K562 (cell line): ENCODE results near the gene MDC1. TPM values are rescaled to one million over a fixed set of nuclear protein-coding genes. Genes with fewer than 3 reads are reported as not detected.

Experiments used
- EGR1 ChIP-seq: fragments of 450-650 bp; conservative IDR thresholded peaks from 2 replicates; pipeline ENCODE4 v1.6.1; 2017; ENCODE audit warnings: mild to moderate bottlenecking
- EP300 ChIP-seq: IDR thresholded peaks from 2 replicates; pipeline ENCODE4 v1.6.1; 2012; ENCODE audit warnings: low read length, improper control_type of control experiment
- HEY1 ChIP-seq: fragments of 250-450 bp; sonication (Bioruptor Pico); IDR thresholded peaks from 2 replicates; pipeline ENCODE4 v1.5.0; 2020; ENCODE audit warnings: mild to moderate bottlenecking, moderate library complexity, borderline replicate concordance
- KAT7 ChIP-seq: sonication (generic); formaldehyde crosslinking; IDR thresholded peaks from 2 replicates; pipeline ENCODE4 v1.8.0; 2022; ENCODE audit warnings: missing genetic modification reagents, mild to moderate bottlenecking, borderline replicate concordance
- LCOR ChIP-seq: sonication (generic); formaldehyde crosslinking; IDR thresholded peaks from 2 replicates; pipeline ENCODE4 v1.8.0; 2022; ENCODE audit warnings: mild to moderate bottlenecking, missing genetic modification reagents
- MYC ChIP-seq, 2 experiments: fragments of 250-450 bp in 1 of 2; sonication (Bioruptor Pico) in 1 of 2; IDR thresholded peaks; 2 replicates each; pipeline versions ENCODE4 v1.5.1 to v1.6.1; 2012 to 2021; ENCODE audit warnings: low read depth in 2 of 2, borderline replicate concordance in 1 of 2, improper control_type of control experiment in 1 of 2, low read length in 1 of 2, mild to moderate bottlenecking in 1 of 2, moderate library complexity in 1 of 2
- NCOA1 ChIP-seq: fragments of 450-650 bp; IDR thresholded peaks from 2 replicates; pipeline ENCODE4 v1.6.1; 2016; ENCODE audit warnings: low read depth
- PHB2 ChIP-seq: fragments of 450-650 bp; IDR thresholded peaks from 2 replicates; pipeline ENCODE4 v1.6.1; 2017; ENCODE audit warnings: low read depth
- SMARCA4 ChIP-seq: fragments of 450-650 bp; IDR thresholded peaks from 2 replicates; pipeline ENCODE4 v1.6.1; 2016
- SRF ChIP-seq, 2 experiments: fragments of 250-450, 450-650 bp in 1 of 2; sonication (Bioruptor Pico) in 1 of 2; sonication (generic) in 1 of 2; formaldehyde crosslinking; IDR thresholded peaks; 2 replicates each; pipeline versions ENCODE4 v1.5.0 to v1.5.1; 2020 to 2022; ENCODE audit warnings: mild to moderate bottlenecking in 1 of 2, missing genetic modification reagents in 1 of 2
- TGIF2 ChIP-seq: sonication (generic); formaldehyde crosslinking; IDR thresholded peaks from 2 replicates; pipeline ENCODE4 v1.8.1; 2022; ENCODE audit warnings: mild to moderate bottlenecking, missing genetic modification reagents, moderate library complexity
- ZBTB17 ChIP-seq: fragments of 450-650 bp; formaldehyde crosslinking; IDR thresholded peaks from 2 replicates; pipeline ENCODE4 v1.4.0; 2020; ENCODE audit warnings: mild to moderate bottlenecking
- ZBTB8A ChIP-seq: fragments of 450-650 bp; IDR thresholded peaks from 2 replicates; pipeline ENCODE4 v1.6.1; 2018; ENCODE audit warnings: mild to moderate bottlenecking, moderate library complexity; ENCODE audit not compliant: partially characterized antibody
- polyA plus RNA-seq, 8 experiments: library from polyadenylated mRNA; depleted of rRNA in 4 of 8; stranded (reverse) in 5 of 8; unstranded in 3 of 8; fragments of >200 nt; fragmentation: Nextera tagmentation in 2 of 8; fragmentation: Illumina TruSeq in 1 of 8; extraction: Ambion mirVana in 2 of 8; extraction: Trizol in 1 of 8; gene quantifications; 2 replicates each; pipeline versions ENCODE4 v1.2.1 to v1.2.3, GENCODE V29; 2011 to 2014; ENCODE audit warnings: inconsistent platforms in 1 of 8, missing spikeins in 1 of 8
- total RNA-seq, 7 experiments: library from RNA; depleted of rRNA in 6 of 7; stranded (reverse); fragments of >200 nt in 6 of 7; fragmentation: Illumina TruSeq in 2 of 7; extraction: Trizol in 2 of 7; gene quantifications; 2 replicates each; pipeline versions ENCODE4 v1.2.1 to v1.2.3, GENCODE V29; 2011 to 2021; ENCODE audit warnings: low replicate concordance in 1 of 7
- TF ChIP-seq, protein P1 (sequence below): fragments of 250-450 bp; sonication (Bioruptor Pico); IDR thresholded peaks from 2 replicates; pipeline ENCODE4 v1.6.1; 2021; ENCODE audit warnings: mild to moderate bottlenecking
- TF ChIP-seq, protein P2 (sequence below): fragments of 250-450 bp; sonication (Bioruptor Pico); IDR thresholded peaks from 2 replicates; pipeline ENCODE4 v1.5.0; 2021
- TF ChIP-seq, protein P3 (sequence below), 2 experiments: IDR thresholded peaks in 1 of 2; conservative IDR thresholded peaks in 1 of 2; 2 replicates each; pipeline ENCODE4 v1.6.1; 2016; ENCODE audit warnings: low read depth in 2 of 2, mild to moderate bottlenecking in 1 of 2, missing compliant biosample characterization in 1 of 2, missing genetic modification characterization in 1 of 2, moderate library complexity in 1 of 2
- TF ChIP-seq, protein P4 (sequence below): fragments of 450-650 bp; IDR thresholded peaks from 2 replicates; pipeline ENCODE4 v1.6.1; 2017; ENCODE audit warnings: antibody characterized with exemption, mild to moderate bottlenecking

The MDC1 gene
- total and polyA plus RNA-seq, 9 of the 15 experiments (the other 6 are each of a cell fraction or from before 2014, with no cell fraction given) = 8.2 to 114 (median 20.0) TPM

DNA sequence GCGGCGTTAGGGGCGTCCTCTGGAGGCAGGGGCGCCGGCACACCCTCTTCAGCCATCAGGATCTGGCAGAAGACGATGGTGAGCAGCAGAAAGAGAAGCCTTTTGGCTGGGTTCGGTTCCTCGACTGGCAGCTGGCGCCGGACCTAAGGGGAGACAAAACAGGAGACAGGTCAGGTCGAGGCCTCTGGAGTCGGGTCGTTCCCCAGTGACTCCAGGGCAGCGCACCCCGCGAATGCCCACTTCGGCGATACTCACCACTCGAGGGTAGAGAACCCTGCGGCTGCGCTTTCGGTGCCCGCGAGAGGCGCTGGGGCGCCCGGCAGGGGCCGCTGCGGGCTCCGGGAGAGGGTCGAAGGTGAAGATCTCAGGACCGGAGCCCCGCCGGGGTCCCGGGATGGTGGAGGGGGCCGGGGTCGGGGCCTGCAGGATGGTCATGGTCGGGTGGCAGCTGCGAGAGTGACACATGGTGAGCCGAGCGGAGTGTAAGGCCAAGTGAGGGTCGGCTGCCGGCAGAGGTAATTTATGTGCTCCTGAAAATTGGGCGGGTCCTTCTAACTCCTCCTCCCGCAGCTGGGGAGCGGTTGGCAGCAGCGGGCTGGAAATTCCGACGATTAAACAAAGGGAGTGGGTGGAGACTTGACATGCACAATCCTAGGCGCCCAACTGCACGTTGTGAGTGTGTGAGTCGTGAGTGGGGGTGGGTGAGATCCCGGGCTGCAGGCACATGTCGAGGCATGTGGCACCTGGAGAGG, 27.1 kb upstream of the MDC1 start, which contains the start of gene IER3 (continued):
- TF ChIP-seq, protein P1, sequence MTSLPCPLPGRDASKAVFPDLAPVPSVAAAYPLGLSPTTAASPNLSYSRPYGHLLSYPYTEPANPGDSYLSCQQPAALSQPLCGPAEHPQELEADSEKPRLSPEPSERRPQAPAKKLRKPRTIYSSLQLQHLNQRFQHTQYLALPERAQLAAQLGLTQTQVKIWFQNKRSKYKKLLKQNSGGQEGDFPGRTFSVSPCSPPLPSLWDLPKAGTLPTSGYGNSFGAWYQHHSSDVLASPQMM = no peak
- TF ChIP-seq, protein P2, sequence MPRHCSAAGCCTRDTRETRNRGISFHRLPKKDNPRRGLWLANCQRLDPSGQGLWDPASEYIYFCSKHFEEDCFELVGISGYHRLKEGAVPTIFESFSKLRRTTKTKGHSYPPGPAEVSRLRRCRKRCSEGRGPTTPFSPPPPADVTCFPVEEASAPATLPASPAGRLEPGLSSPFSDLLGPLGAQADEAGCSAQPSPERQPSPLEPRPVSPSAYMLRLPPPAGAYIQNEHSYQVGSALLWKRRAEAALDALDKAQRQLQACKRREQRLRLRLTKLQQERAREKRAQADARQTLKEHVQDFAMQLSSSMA = no peak
- TF ChIP-seq NCOA1 (0 out of 2 replicates have a peak, but pooled peaks have one; percentile 25), MYC (IDR thresholded peaks at IDR 0.05; ENCODE audit: low read depth, low read length) (peak; percentile 70), MYC (CRISPR knock-in tag; IDR thresholded peaks at IDR 0.05; ENCODE audit: borderline replicate concordance, low read depth) (0 out of 2 replicates have a peak, but pooled peaks have one; percentile 3), HEY1 (CRISPR knock-in tag) (peak; percentile 89), PHB2 (no peak), KAT7 (no peak; the same call in 1 of the 2 replicates), EP300 (peak; percentile 36; the same call in 1 of the 2 replicates), TGIF2 (CRISPR knock-in tag) (peak; percentile 53; the same call in 1 of the 2 replicates), SMARCA4 (peak; percentile 53; the same call in 1 of the 2 replicates), LCOR (CRISPR knock-in tag) (peak; percentile 77), ZBTB17 (CRISPR knock-in tag) (peak; percentile 33; the same call in 1 of the 2 replicates), EGR1 (peak; percentile 81), SRF (CRISPR knock-in tag; IDR thresholded peaks at IDR 0.05) (no peak), ZBTB8A (no peak)
- TF ChIP-seq, protein P3, sequence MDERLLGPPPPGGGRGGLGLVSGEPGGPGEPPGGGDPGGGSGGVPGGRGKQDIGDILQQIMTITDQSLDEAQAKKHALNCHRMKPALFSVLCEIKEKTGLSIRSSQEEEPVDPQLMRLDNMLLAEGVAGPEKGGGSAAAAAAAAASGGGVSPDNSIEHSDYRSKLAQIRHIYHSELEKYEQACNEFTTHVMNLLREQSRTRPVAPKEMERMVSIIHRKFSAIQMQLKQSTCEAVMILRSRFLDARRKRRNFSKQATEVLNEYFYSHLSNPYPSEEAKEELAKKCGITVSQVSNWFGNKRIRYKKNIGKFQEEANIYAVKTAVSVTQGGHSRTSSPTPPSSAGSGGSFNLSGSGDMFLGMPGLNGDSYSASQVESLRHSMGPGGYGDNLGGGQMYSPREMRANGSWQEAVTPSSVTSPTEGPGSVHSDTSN (CRISPR knock-in tag; IDR thresholded peaks at IDR 0.05; ENCODE audit: low read depth) = peak; percentile 64
- TF ChIP-seq, protein P3 (tag; conservative IDR thresholded peaks at IDR 0.05; ENCODE audit: low read depth) = peak; percentile 96
- TF ChIP-seq, protein P4, sequence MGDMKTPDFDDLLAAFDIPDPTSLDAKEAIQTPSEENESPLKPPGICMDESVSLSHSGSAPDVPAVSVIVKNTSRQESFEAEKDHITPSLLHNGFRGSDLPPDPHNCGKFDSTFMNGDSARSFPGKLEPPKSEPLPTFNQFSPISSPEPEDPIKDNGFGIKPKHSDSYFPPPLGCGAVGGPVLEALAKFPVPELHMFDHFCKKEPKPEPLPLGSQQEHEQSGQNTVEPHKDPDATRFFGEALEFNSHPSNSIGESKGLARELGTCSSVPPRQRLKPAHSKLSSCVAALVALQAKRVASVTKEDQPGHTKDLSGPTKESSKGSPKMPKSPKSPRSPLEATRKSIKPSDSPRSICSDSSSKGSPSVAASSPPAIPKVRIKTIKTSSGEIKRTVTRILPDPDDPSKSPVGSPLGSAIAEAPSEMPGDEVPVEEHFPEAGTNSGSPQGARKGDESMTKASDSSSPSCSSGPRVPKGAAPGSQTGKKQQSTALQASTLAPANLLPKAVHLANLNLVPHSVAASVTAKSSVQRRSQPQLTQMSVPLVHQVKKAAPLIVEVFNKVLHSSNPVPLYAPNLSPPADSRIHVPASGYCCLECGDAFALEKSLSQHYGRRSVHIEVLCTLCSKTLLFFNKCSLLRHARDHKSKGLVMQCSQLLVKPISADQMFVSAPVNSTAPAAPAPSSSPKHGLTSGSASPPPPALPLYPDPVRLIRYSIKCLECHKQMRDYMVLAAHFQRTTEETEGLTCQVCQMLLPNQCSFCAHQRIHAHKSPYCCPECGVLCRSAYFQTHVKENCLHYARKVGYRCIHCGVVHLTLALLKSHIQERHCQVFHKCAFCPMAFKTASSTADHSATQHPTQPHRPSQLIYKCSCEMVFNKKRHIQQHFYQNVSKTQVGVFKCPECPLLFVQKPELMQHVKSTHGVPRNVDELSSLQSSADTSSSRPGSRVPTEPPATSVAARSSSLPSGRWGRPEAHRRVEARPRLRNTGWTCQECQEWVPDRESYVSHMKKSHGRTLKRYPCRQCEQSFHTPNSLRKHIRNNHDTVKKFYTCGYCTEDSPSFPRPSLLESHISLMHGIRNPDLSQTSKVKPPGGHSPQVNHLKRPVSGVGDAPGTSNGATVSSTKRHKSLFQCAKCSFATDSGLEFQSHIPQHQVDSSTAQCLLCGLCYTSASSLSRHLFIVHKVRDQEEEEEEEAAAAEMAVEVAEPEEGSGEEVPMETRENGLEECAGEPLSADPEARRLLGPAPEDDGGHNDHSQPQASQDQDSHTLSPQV = peak; percentile 86
